Measurements from ENCODE around the gene POLE.

DNA sequence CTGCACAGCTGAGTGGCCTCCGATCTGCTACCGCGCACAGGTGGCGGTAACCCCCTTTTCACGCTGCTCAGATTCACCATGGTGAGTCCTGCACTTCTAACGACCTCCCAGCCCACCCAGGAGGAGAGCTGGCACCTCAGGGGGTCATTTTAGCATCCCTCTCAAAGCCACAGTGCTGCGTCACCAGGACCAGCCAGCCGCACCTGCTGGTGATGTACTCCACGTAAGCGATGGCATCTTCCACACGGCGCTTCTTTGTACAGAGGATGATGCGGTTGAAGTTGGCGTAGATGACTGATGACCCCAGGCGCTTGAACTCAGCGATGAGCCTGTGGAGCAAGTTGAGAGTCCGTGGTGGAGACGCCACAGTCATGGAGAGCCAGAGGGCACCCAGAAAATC is 49.3 kb downstream of the POLE start:
- no peak for TF ChIP-seq POLR2AphosphoS5 (IDR thresholded peaks at IDR 0.05; ENCODE audit: low read depth, low read length)
- no peak for TF ChIP-seq POLR2A (IDR thresholded peaks at IDR 0.05; ENCODE audit: low read depth, low read length)
- no peak for TF ChIP-seq TAF1 (IDR thresholded peaks at IDR 0.05; ENCODE audit: borderline replicate concordance, low read depth, low read length)
